Sigmoid colon (tissue), 7 donors: ENCODE data around the gene C1RL. TPM values are rescaled to one million over a fixed set of nuclear protein-coding genes. Genes with fewer than 3 reads are reported as not detected.

ENCODE experiments used
- DNase-seq: peaks from one replicate; pipeline ENCODE4 v3.0.0-alpha.2; 2019
- H3K27ac ChIP-seq, 4 donors: fragments of 200-600 bp; sonication (generic); one replicate each; pipeline ENCODE4 v1.5.1; 2016 to 2019; ENCODE audit warnings: mild to moderate bottlenecking in 1 of 4
- H3K27me3 ChIP-seq, 3 donors: fragments of 200-600 bp; sonication (generic); one replicate each; pipeline ENCODE4 v1.5.1; 2019; ENCODE audit warnings: mild to moderate bottlenecking in 1 of 3
- H3K36me3 ChIP-seq, 4 donors: fragments of 200-600 bp; sonication (generic); one replicate each; pipeline ENCODE4 v1.5.1; 2016 to 2019
- H3K4me1 ChIP-seq, 4 donors: fragments of 200-600 bp; sonication (generic); one replicate each; pipeline ENCODE4 v1.5.1; 2017 to 2019
- H3K4me3 ChIP-seq, 4 donors: fragments of 200-600 bp; sonication (generic); one replicate each; pipeline ENCODE4 v1.5.1; 2017 to 2019; ENCODE audit warnings: mild to moderate bottlenecking in 2 of 4, moderate library complexity in 1 of 4
- H3K9me3 ChIP-seq, 4 donors: fragments of 200-600 bp in 3 of 4; sonication (generic) in 3 of 4; one replicate each; pipeline versions ENCODE4 v1.5.1 to v1.6.1; 2013 to 2019
- EP300 ChIP-seq, 4 donors: sonication (generic); formaldehyde crosslinking; IDR thresholded peaks; one replicate each; pipeline ENCODE4 v1.6.1; 2017; ENCODE audit warnings: antibody characterized with exemption in 4 of 4
- POLR2A ChIP-seq, 2 donors: fragments of 450-650 bp; IDR thresholded peaks; one replicate each; pipeline ENCODE4 v1.6.1; 2016; ENCODE audit warnings: antibody characterized with exemption in 2 of 2, mild to moderate bottlenecking in 2 of 2, moderate library complexity in 2 of 2
- POLR2AphosphoS5 ChIP-seq, 4 donors: sonication (generic); formaldehyde crosslinking; IDR thresholded peaks; one replicate each; pipeline ENCODE4 v1.6.1; 2017; ENCODE audit warnings: antibody characterized with exemption in 4 of 4
- WGBS, 2 donors: extraction: QIAGEN DNeasy Blood & Tissue Kit; methylation state at CpG; one replicate each; pipeline ENCODE4 v1.1.7; 2013; 5-methylcytosine and 5-hydroxymethylcytosine counted together
- intact Hi-C: fragments of 100-400 bp; cut with DNase I; formaldehyde crosslinking; loops from one replicate; pipeline ENCODE4 v1.15.1; 2023
- polyA plus RNA-seq, 3 donors: library from polyadenylated mRNA; stranded (reverse); fragments of 200-250 nt; gene quantifications; one replicate each; pipeline ENCODE4 v1.2.3, GENCODE V29; 2013
- total RNA-seq, 4 donors: library from RNA; depleted of rRNA; stranded (reverse); fragments of >200 nt; gene quantifications; one replicate each; pipeline ENCODE4 v1.1.0, GENCODE V29; 2016
- TF ChIP-seq, protein P1 (sequence below), 4 experiments: fragments of 450-650 bp in 3 of 4; fragments of 200-600 bp in 1 of 4; IDR thresholded peaks; one replicate each; pipeline ENCODE4 v1.5.1; 2016 to 2019; ENCODE audit warnings: antibody characterized with exemption in 4 of 4, mild to moderate bottlenecking in 3 of 4, moderate library complexity in 2 of 4
- donor health status: healthy with polysubstance abuse.
- donor health status: Bipolar disorder and iron deficiency.
- donor health status: healthy.

The C1RL gene
- total and polyA plus RNA-seq, 7 donors, result 9.9 to 82.6 (median 45.5) TPM

DNA sequence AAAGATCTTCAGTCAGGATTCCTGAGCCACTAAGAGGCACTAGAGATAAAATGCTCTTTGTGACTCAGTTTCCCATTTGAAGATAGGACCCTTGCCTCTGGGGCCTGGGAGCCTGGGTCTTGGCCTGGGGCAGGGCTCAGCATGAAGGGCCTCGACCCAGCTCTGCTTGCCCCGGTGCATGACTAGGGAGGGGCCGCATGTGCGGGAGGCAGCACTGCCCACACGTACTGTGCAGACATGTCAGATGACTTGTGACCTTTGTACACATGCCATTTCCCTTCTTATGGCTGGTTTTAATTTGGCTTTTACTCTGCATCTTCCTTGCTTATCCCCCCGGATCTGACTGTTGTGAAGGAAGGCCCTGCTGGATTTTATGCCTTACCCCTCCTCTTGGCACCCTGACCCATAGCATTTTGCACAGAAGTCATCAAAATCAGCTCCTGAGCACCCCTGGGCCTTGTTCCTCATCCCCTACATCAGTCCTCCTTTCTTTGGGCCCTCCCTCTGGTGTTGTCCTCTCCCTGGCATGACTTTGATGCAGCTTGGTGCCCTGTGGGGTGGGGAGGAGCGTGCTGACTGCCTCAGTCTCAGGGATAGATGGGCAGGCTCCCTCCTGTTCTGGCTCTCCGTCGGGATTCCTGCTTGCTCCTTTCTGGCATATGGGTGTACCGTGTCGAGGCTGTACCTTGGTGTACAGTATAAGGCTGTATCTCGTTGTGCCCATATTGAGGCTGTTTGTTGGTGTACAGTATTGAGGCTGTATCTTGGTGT, 25.6 kb upstream of the C1RL start:
- Histone ChIP-seq H3K4me3 (no peak overlapping the region), H3K27ac (no peak overlapping the region), H3K9me3 (no peaks in the 10 kb centered on the region), H3K4me1 (peaks cover 0 to 16% (median 12%) of the 10 kb centered on the region in 4 donors), H3K36me3 (peaks cover 0 to 20% (median 0%) of the 10 kb centered on the region in 4 donors), H3K27me3 (no peaks in the 10 kb centered on the region)
- TF ChIP-seq, protein P1, sequence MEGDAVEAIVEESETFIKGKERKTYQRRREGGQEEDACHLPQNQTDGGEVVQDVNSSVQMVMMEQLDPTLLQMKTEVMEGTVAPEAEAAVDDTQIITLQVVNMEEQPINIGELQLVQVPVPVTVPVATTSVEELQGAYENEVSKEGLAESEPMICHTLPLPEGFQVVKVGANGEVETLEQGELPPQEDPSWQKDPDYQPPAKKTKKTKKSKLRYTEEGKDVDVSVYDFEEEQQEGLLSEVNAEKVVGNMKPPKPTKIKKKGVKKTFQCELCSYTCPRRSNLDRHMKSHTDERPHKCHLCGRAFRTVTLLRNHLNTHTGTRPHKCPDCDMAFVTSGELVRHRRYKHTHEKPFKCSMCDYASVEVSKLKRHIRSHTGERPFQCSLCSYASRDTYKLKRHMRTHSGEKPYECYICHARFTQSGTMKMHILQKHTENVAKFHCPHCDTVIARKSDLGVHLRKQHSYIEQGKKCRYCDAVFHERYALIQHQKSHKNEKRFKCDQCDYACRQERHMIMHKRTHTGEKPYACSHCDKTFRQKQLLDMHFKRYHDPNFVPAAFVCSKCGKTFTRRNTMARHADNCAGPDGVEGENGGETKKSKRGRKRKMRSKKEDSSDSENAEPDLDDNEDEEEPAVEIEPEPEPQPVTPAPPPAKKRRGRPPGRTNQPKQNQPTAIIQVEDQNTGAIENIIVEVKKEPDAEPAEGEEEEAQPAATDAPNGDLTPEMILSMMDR (IDR thresholded peaks at IDR 0.05), result no peak
- TF ChIP-seq EP300 (IDR thresholded peaks at IDR 0.05), result no peak
- TF ChIP-seq POLR2AphosphoS5 (IDR thresholded peaks at IDR 0.05), result no peak
- TF ChIP-seq POLR2A (IDR thresholded peaks at IDR 0.05), result no peak
- intact Hi-C loops, result loop anchor here (5.0 kb wide), 1 partner anchor 53 kb away; the partner anchor contains the start of gene PEX5
- WGBS, 2 donors, result 61 to 90% methylated on average over 12 of the region's 12 CpGs
- DNase-seq, result no peak

DNA sequence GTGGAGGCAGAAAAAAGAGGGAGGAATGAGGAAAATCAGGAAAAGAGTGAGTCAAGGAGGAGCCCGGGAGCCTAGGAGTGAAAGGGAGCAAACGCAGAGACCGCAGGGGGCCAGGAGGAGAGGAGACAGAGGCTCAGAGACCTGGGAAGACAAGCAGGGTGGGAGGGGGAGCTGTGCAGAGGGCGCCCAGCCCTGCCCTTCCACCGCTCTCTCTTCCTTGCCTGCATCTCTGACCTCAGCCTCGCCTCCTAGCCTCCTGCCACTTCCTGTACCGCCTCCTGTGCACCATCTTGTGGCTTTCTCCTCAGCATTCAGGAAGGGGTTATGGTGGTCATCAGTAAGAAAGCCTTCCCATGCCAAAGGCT, 22.5 kb upstream of the C1RL start:
- Histone ChIP-seq H3K4me1 (peaks cover 0 to 21% (median 18%) of the 10 kb centered on the region in 4 donors), H3K4me3 (peak overlapping the region in 1 of 4 donors; percentile 65), H3K27me3 (no peaks in the 10 kb centered on the region), H3K27ac (peak overlapping the region in 2 of 4 donors; percentile 59 to 79), H3K36me3 (peaks cover 0 to 10% (median 0%) of the 10 kb centered on the region in 4 donors), H3K9me3 (no peaks in the 10 kb centered on the region)
- WGBS, 2 donors, result 24 to 31% methylated on average over 7 of the region's 7 CpGs
- intact Hi-C loops, result loop anchor here (5.0 kb wide), 1 partner anchor 56 kb away; the partner anchor contains the start of gene PEX5
- TF ChIP-seq, protein P1 (IDR thresholded peaks at IDR 0.05), result no peak
- TF ChIP-seq POLR2AphosphoS5 (IDR thresholded peaks at IDR 0.05) (no peak), POLR2A (IDR thresholded peaks at IDR 0.05) (no peak)
- no peak for DNase-seq

DNA sequence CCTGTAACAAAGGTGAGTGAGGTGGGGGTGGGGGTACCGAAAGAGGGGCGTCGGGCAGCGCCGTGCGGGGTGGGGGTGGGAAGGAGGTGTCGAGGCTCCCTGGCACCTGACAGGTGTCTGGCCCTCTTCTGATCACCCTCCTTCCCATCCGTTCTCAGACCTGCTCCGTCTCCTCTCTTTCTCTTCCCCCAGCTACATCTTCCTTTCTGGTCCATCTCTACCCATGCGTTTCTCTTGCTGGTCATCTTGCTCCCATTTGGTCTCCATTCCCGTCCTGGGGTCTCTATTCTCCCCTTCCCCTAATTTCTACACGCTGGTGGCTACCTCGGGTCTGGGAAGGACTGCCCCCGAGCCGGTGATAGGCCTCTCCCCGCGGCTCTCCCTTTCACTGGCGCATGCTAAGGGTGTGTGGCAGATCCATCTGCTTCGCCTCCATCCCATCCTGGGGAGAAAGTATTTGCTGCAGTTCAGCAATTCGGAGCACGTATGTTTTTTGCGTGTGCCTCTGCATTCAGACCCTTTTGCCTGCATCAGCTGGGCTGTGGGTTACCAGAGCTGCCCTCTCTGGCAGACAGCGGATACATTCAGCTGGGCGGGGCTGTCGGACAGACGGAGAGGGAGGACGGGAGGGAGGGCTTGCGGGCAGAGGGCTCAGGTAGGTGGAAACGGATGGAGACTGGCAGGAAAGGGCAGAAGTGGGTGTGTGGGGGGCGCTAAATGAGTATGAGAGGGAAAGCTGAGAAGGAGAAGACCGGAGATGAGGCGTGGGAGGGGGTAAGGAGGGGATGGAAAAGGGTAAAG, 21.9 kb upstream of the C1RL start:
- Histone ChIP-seq H3K27ac (peak overlapping the region; percentile 59 to 79 (median 72)), H3K4me3 (peak overlapping the region; percentile 39 to 67 (median 58)), H3K36me3 (peaks cover 0 to 4% (median 0%) of the 10 kb centered on the region in 4 donors), H3K4me1 (peaks cover 0 to 21% (median 18%) of the 10 kb centered on the region in 4 donors), H3K27me3 (no peaks in the 10 kb centered on the region), H3K9me3 (no peaks in the 10 kb centered on the region)
- WGBS, 2 donors, result 2% methylated on average over 32 of the region's 32 CpGs
- intact Hi-C loops, result loop anchor here (5.0 kb wide), 1 partner anchor 56 kb away; the partner anchor contains the start of gene PEX5
- DNase-seq, result no peak
- TF ChIP-seq, protein P1 (IDR thresholded peaks at IDR 0.05), result no peak
- TF ChIP-seq POLR2A (IDR thresholded peaks at IDR 0.05) (no peak), EP300 (IDR thresholded peaks at IDR 0.05) (no peak), POLR2AphosphoS5 (IDR thresholded peaks at IDR 0.05) (no peak)

DNA sequence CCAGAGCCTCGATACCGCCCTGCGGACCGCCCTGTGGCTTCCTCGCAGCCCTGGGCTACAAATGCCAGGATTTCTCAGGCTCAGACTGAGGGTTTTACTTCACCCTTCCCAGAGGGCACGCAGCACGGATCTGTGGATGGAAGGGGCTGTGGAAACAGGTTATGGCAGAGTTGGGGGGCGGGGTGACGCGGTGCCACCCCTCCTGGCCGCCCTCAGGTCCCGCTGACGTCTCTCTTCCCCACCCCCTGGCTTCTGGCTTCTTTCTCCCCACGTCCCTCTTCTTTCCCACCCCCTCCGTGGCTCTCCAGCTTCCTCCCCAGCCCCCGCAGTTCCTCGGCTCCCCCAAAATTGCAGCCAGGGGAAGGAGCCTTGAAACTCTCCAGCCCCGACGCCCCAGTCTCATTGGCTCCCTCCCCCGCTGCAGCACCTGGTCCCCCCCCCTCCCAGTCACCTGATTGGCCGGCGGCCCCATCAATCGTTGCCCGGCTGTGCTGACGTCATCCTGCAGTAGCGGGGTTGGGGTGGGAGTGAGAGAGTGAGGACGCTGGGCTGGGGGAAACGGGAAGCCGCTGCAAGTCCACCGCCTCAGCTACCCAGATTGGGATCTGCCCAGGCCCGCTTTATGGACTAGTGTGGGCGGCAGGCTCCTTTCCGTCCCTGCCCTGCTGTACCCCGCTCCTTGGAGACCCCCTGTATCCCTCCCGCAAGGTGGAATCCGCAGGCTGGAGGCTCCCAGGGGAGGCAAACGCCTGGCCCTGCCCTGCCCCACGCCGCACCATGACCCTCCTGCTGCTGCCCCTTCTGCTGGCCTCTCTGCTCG, 21.1 kb upstream of the C1RL start, which contains the start of gene CLSTN3:
Gene CLSTN3, plus strand, starts transcription at position 500 of the 820 bp plus-strand sequence. Its CDS starts 278 bp downstream, at position 778.
- intact Hi-C loops, result loop anchor here (5.0 kb wide), 1 partner anchor 57 kb away; the partner anchor contains the start of gene PEX5
- Histone ChIP-seq H3K4me3 (peak within 1 kb of the TSS; percentile 39 to 67 (median 58)), H3K9me3 (no peaks in the 10 kb centered on the region), H3K4me1 (peaks cover 0 to 21% (median 18%) of the 10 kb centered on the region in 4 donors), H3K27me3 (no peaks in the 10 kb centered on the region), H3K36me3 (no peaks in the 10 kb centered on the region), H3K27ac (peak within 1 kb of the TSS; percentile 59 to 79 (median 72))
- DNase-seq, result peak; percentile 91
- WGBS, 2 donors, result 0 to 1% methylated on average over 40 of the region's 40 CpGs
- TF ChIP-seq POLR2A (IDR thresholded peaks at IDR 0.05), result no peak
- TF ChIP-seq, protein P1 (IDR thresholded peaks at IDR 0.05), result no peak
- no peak for TF ChIP-seq EP300 (IDR thresholded peaks at IDR 0.05)
- peak; percentile 4 to 82 (median 52) for TF ChIP-seq POLR2AphosphoS5 (IDR thresholded peaks at IDR 0.05)
